CD4-positive, alpha-beta T cell treated with Interferon alpha-2 for 1 hour (primary cell): Measurements from ENCODE around the gene PTPN21.

Experiments
- DNase-seq, 2 donors: peaks; one replicate each; pipeline ENCODE4 v3.0.0-alpha.2; 2020 to 2022

Gene PTPN21

GRCh38 chr14:88503754-88504406 is 50.9 kb downstream of the PTPN21 start:
- DNase-seq = no peak

GRCh38 chr14:88502740-88503139 is 52.1 kb downstream of the PTPN21 start:
- DNase-seq = no peak

- no peak for DNase-seq
Observed at GRCh38 chr14:88500611-88501010, 54.2 kb downstream of the PTPN21 start.

- no peak for DNase-seq
Observed at GRCh38 chr14:88499225-88499624, 55.6 kb downstream of the PTPN21 start.

- DNase-seq = no peak
Observed at GRCh38 chr14:88496414-88496813, 58.4 kb downstream of the PTPN21 start.

- no peak for DNase-seq
Observed at GRCh38 chr14:88493392-88494185, 61.2 kb downstream of the PTPN21 start.

GRCh38 chr14:88492272-88493089 is 62.3 kb downstream of the PTPN21 start:
- peak; percentile 55 to 73 for DNase-seq

GRCh38 chr14:88490168-88490567 is 64.6 kb downstream of the PTPN21 start:
- no peak for DNase-seq

GRCh38 chr14:88488897-88489296 is 65.9 kb downstream of the PTPN21 start:
- DNase-seq = no peak

GRCh38 chr14:88488081-88488480 is 66.7 kb downstream of the PTPN21 start:
- DNase-seq = no peak

- no peak for DNase-seq
Observed at GRCh38 chr14:88482524-88482923, 72.3 kb downstream of the PTPN21 start.

- no peak for DNase-seq
Observed at GRCh38 chr14:88481794-88482193, 73.0 kb downstream of the PTPN21 start.

GRCh38 chr14:88481059-88481458 is 73.7 kb downstream of the PTPN21 start:
- no peak for DNase-seq

GRCh38 chr14:88479574-88479987 is 75.2 kb downstream of the PTPN21 start:
- no peak for DNase-seq

- DNase-seq = no peak
Observed at GRCh38 chr14:88478931-88479330, 75.9 kb downstream of the PTPN21 start.

GRCh38 chr14:88477513-88478250 is 77.1 kb downstream of the PTPN21 start:
- DNase-seq = no peak

GRCh38 chr14:88476825-88477224 is 78.0 kb downstream of the PTPN21 start:
- no peak for DNase-seq

- DNase-seq = no peak
Observed at GRCh38 chr14:88476214-88476774, 78.5 kb downstream of the PTPN21 start.

GRCh38 chr14:88473791-88474190 is 81.0 kb downstream of the PTPN21 start:
- no peak for DNase-seq

- DNase-seq = no peak
Observed at GRCh38 chr14:88470542-88471440, 84.0 kb downstream of the PTPN21 start.

GRCh38 chr14:88468406-88468805 is 86.4 kb downstream of the PTPN21 start:
- DNase-seq = no peak
